ENCODE data around the gene MEIS1. TPM values are rescaled to one million over a fixed set of nuclear protein-coding genes. Genes with fewer than 3 reads are reported as not detected.

The MEIS1 gene
- total and polyA plus RNA-seq, 2 experiments from 2014 or later, result 19.1 to 44.4 TPM

DNA sequence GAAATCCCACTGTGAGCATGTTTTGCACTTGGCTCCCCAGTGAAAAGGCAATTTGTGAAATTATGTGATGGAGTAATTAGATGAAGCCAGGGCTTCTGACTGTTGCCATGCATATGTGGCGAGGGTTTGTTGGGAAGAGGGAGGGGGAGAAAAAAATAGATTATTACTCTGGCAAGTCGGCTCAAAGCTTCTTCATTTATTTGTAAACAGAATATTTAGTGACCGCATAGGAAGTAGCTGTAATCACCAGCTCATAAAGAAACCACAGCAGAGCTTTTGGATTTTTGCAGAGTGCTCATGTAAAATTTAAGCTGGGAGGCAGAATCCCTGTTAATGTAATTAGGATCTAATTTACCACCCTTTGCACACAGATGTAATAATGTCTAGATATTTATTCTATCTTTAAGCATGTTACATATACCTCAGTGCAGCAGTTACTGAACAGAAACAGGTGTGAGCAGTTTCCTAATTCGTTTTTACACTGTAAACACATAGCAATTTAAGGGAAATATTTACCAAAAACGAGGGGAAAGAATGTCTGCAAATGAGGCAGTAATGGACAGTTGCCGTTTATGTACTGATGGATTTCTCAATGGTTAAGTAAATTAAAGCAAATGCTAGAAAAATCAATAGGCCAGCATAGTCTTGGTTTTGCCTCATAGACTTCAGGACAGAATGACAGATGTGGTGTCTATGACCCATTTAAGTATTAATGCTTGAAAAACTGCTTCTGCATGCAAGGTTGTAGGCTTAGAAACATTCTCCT, 87.9 kb downstream of the MEIS1 start:
- Histone ChIP-seq H2AFZ (no peak overlapping the region), H3K9me2 (ENCODE audit: insufficient read depth) (no peaks in the 10 kb centered on the region), H3K27me3 (replicated peaks; ENCODE audit: insufficient read depth) (no peaks in the 10 kb centered on the region), H3K27ac (no peak overlapping the region), H4K20me1 (ENCODE audit: insufficient read depth) (no peaks in the 10 kb centered on the region), H3K79me2 (ENCODE audit: insufficient read depth) (peaks cover 72% of the 10 kb centered on the region), H3K4me3 (no peak overlapping the region), H3K36me3 (ENCODE audit: low read depth) (peaks cover 22% of the 10 kb centered on the region), H3K9ac (no peak overlapping the region), H3K9me3 (ENCODE audit: low read depth) (no peaks in the 10 kb centered on the region), H3K4me2 (ENCODE audit: unreplicated experiment) (no peak overlapping the region), H3F3A (ENCODE audit: insufficient read depth) (no peaks in the 10 kb centered on the region), H3K4me1 (ENCODE audit: insufficient read depth) (no peaks in the 10 kb centered on the region)
- no peak for DNase-seq
- TF ChIP-seq EZH2 (IDR thresholded peaks at IDR 0.05; ENCODE audit: insufficient read depth, poor library complexity, severe bottlenecking) (no peak), EZH2phosphoT487 (IDR thresholded peaks at IDR 0.05; ENCODE audit: insufficient read depth, low read depth) (no peak)
- 56 to 58% methylated on average over 6 of the region's 6 CpGs for WGBS, 2 experiments (ENCODE audit: low coverage in 1 of 2, low lambda C conversion rate in 2 of 2, missing lambda C conversion rate in 2 of 2)
- in situ Hi-C loops (cut with MboI), result no loop called here

DNA sequence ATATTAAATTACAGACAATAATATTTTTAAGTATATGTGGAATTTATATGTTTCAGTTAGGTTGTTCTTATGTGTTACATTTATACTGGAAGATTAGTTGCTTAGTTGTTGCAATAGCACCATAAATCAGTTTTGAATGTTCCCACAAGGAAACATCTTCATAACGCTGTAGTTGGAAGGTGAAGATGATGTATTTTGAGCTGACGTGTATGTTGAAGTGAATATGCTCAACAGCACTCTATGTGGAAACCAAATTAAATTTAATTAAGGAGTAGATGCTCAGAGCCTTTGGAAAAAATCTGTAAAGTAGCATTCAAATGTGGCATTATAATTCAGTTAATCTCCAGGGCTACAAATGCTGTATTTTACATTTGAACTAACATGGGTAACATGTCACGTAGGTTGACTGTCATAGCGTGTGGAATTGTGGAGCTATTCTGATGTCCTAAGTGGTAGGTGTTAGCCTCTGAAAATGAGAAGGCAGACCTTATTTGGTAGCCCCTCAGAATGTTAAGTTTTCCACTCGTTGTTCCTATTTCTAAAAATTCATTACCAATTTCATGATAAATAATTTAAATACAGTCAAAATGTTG, 88.5 kb downstream of the MEIS1 start:
- TF ChIP-seq EZH2phosphoT487 (IDR thresholded peaks at IDR 0.05; ENCODE audit: insufficient read depth, low read depth), result no peak
- no peak for TF ChIP-seq EZH2 (IDR thresholded peaks at IDR 0.05; ENCODE audit: insufficient read depth, poor library complexity, severe bottlenecking)
- WGBS, 2 experiments (ENCODE audit: low coverage in 1 of 2, low lambda C conversion rate in 2 of 2, missing lambda C conversion rate in 2 of 2), result 96 to 98% methylated on average over 5 of the region's 5 CpGs
- no peaks in the 10 kb centered on the region for H3K9me2 ChIP-seq (ENCODE audit: insufficient read depth)

DNA sequence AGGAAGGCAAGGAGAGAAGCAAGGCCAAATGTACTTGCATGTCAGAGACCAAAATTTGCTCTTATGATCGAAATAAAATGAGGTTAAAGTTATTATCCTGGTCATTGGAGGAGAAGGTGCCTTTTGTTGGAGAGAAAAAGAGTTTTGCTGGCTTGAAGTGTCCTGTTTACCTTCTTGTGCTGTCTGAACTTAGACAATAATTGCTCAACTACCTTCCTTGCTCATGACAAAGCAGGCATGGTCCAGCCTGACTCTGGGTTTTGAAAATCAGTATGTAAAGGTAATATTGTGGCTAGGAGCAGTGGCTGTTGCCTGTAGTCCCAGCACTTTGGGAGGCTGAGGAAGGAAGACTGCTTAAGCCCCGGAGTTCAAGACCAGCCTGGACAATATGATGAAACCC, 89.1 kb downstream of the MEIS1 start:
- peaks cover 63% of the 10 kb centered on the region for H3K79me2 ChIP-seq (ENCODE audit: insufficient read depth)
- in situ Hi-C loops (cut with MboI), result no loop called here
- H3K9me3 ChIP-seq (ENCODE audit: low read depth), result no peaks in the 10 kb centered on the region
- no peak overlapping the region for H3K9ac ChIP-seq
- peaks cover 19% of the 10 kb centered on the region for H3K36me3 ChIP-seq (ENCODE audit: low read depth)
- H3K27ac ChIP-seq, result no peak overlapping the region
- 94 to 100% methylated on average over 2 of the region's 2 CpGs for WGBS, 2 experiments (ENCODE audit: low coverage in 1 of 2, low lambda C conversion rate in 2 of 2, missing lambda C conversion rate in 2 of 2)
- no peak for TF ChIP-seq EZH2 (IDR thresholded peaks at IDR 0.05; ENCODE audit: insufficient read depth, poor library complexity, severe bottlenecking)
- no peak for TF ChIP-seq EZH2phosphoT487 (IDR thresholded peaks at IDR 0.05; ENCODE audit: insufficient read depth, low read depth)
- H4K20me1 ChIP-seq (ENCODE audit: insufficient read depth), result no peaks in the 10 kb centered on the region
- no peaks in the 10 kb centered on the region for H3K9me2 ChIP-seq (ENCODE audit: insufficient read depth)
- no peak overlapping the region for H2AFZ ChIP-seq
- no peaks in the 10 kb centered on the region for H3K27me3 ChIP-seq (replicated peaks; ENCODE audit: insufficient read depth)
- no peak overlapping the region for H3K4me2 ChIP-seq (ENCODE audit: unreplicated experiment)
- no peaks in the 10 kb centered on the region for H3F3A ChIP-seq (ENCODE audit: insufficient read depth)
- no peak for DNase-seq
- H3K4me3 ChIP-seq, result no peak overlapping the region
- H3K4me1 ChIP-seq (ENCODE audit: insufficient read depth), result no peaks in the 10 kb centered on the region

More for the DNA sequence above, 88.5 kb downstream of the MEIS1 start:
- peaks cover 22% of the 10 kb centered on the region for H3K36me3 ChIP-seq (ENCODE audit: low read depth)
- peaks cover 65% of the 10 kb centered on the region for H3K79me2 ChIP-seq (ENCODE audit: insufficient read depth)
- no peaks in the 10 kb centered on the region for H4K20me1 ChIP-seq (ENCODE audit: insufficient read depth)
- DNase-seq, result no peak
- H3K9ac ChIP-seq, result no peak overlapping the region
- in situ Hi-C loops (cut with MboI), result no loop called here
- H3K27me3 ChIP-seq (replicated peaks; ENCODE audit: insufficient read depth), result no peaks in the 10 kb centered on the region
- no peak overlapping the region for H2AFZ ChIP-seq
- H3K4me1 ChIP-seq (ENCODE audit: insufficient read depth), result no peaks in the 10 kb centered on the region
- H3K27ac ChIP-seq, result no peak overlapping the region
- H3K4me3 ChIP-seq, result no peak overlapping the region
- no peak overlapping the region for H3K4me2 ChIP-seq (ENCODE audit: unreplicated experiment)
- no peaks in the 10 kb centered on the region for H3K9me3 ChIP-seq (ENCODE audit: low read depth)
- no peaks in the 10 kb centered on the region for H3F3A ChIP-seq (ENCODE audit: insufficient read depth)

DNA sequence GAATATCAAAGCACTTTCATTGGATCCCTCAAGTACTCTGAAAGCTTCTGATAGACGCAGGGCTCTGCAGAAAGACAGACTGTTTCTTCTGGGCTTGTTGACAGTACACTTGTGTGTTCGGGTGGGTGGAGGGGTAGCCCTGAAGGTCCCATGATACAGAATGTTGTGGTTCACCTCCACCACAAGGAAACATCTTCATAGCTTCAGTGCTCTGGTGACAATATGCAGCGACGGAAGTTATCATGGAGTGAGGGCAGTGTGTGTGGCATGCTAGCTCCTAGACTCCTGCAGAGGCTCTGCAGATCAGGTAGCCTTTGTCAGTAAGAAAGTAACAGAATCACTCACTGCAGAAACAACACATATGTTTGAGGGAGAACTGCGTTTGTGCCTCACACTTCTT, 90.7 kb downstream of the MEIS1 start:
- no peaks in the 10 kb centered on the region for H3K9me2 ChIP-seq (ENCODE audit: insufficient read depth)
- no peak overlapping the region for H3K9ac ChIP-seq
- no peak overlapping the region for H3K4me2 ChIP-seq (ENCODE audit: unreplicated experiment)
- H3F3A ChIP-seq (ENCODE audit: insufficient read depth), result no peaks in the 10 kb centered on the region
- WGBS, 2 experiments (ENCODE audit: low coverage in 1 of 2, low lambda C conversion rate in 2 of 2, missing lambda C conversion rate in 2 of 2), result 83% methylated on average over 5 of the region's 5 CpGs
- no peak overlapping the region for H3K27ac ChIP-seq
- TF ChIP-seq EZH2phosphoT487 (IDR thresholded peaks at IDR 0.05; ENCODE audit: insufficient read depth, low read depth) (no peak), EZH2 (IDR thresholded peaks at IDR 0.05; ENCODE audit: insufficient read depth, poor library complexity, severe bottlenecking) (no peak)
- no peaks in the 10 kb centered on the region for H3K27me3 ChIP-seq (replicated peaks; ENCODE audit: insufficient read depth)
- no peaks in the 10 kb centered on the region for H3K9me3 ChIP-seq (ENCODE audit: low read depth)
- no peak overlapping the region for H2AFZ ChIP-seq
- no peak for DNase-seq
- H3K36me3 ChIP-seq (ENCODE audit: low read depth), result peaks cover 9% of the 10 kb centered on the region; the same call in 1 of the 2 replicates
- H3K4me3 ChIP-seq, result no peak overlapping the region
- in situ Hi-C loops (cut with MboI), result no loop called here
- H3K79me2 ChIP-seq (ENCODE audit: insufficient read depth), result peaks cover 48% of the 10 kb centered on the region
- no peaks in the 10 kb centered on the region for H3K4me1 ChIP-seq (ENCODE audit: insufficient read depth)
- no peaks in the 10 kb centered on the region for H4K20me1 ChIP-seq (ENCODE audit: insufficient read depth)

Data from GM23248 (cell line).